RPMI8226 (cell line): Measurements from ENCODE around the gene CYP3A4.
"Not testable (repeated sequence)": the region's sequence is repeated elsewhere in the genome, so short reads cannot be mapped to it uniquely, and the experiment has no call there.

ENCODE experiments used
- DNase-seq: peaks from one replicate; pipeline ENCODE4 v3.0.0-alpha.2; 2015

The CYP3A4 gene

GRCh38 chr7:99748846-99749579 lies 35.0 kb downstream of the CYP3A4 start:
- DNase-seq = no peak

- DNase-seq = not testable (repeated sequence)
Measured at GRCh38 chr7:99746915-99747314, 37.1 kb downstream of the CYP3A4 start.

GRCh38 chr7:99745395-99745794 lies 38.6 kb downstream of the CYP3A4 start:
- DNase-seq = not testable (repeated sequence)

GRCh38 chr7:99742737-99743394 lies 41.1 kb downstream of the CYP3A4 start:
- no peak for DNase-seq

- DNase-seq = no peak
Measured at GRCh38 chr7:99741441-99741795, 42.6 kb downstream of the CYP3A4 start.

- DNase-seq = no peak
Measured at GRCh38 chr7:99740573-99741440, 43.2 kb downstream of the CYP3A4 start.

- no peak for DNase-seq
Measured at GRCh38 chr7:99739699-99740572, 44.0 kb downstream of the CYP3A4 start.

GRCh38 chr7:99737726-99738125 lies 46.3 kb downstream of the CYP3A4 start:
- no peak for DNase-seq

GRCh38 chr7:99736667-99737066 lies 47.3 kb downstream of the CYP3A4 start:
- DNase-seq = not testable (repeated sequence)

- no peak for DNase-seq
Measured at GRCh38 chr7:99734987-99735386, 49.0 kb downstream of the CYP3A4 start, which contains the start of gene CYP3A7. Gene CYP3A7, minus strand, starts transcription at chr7:99735196. Its CDS starts 103 bp downstream, at chr7:99735093.

GRCh38 chr7:99733448-99733847 lies 50.5 kb downstream of the CYP3A4 start:
- DNase-seq = peak; percentile 22

GRCh38 chr7:99733003-99733402 lies 51.0 kb downstream of the CYP3A4 start:
- no peak for DNase-seq

- no peak for DNase-seq
Measured at GRCh38 chr7:99731638-99732374, 52.2 kb downstream of the CYP3A4 start.

- DNase-seq = no peak
Measured at GRCh38 chr7:99730992-99731391, 53.0 kb downstream of the CYP3A4 start.

- no peak for DNase-seq
Measured at GRCh38 chr7:99730238-99730810, 53.7 kb downstream of the CYP3A4 start.

- DNase-seq = no peak
Measured at GRCh38 chr7:99729486-99730237, 54.3 kb downstream of the CYP3A4 start.

GRCh38 chr7:99728615-99729014 lies 55.4 kb downstream of the CYP3A4 start:
- DNase-seq = no peak

- not testable (repeated sequence) for DNase-seq
Measured at GRCh38 chr7:99723201-99723600, 60.8 kb downstream of the CYP3A4 start.

GRCh38 chr7:99720800-99721595 lies 63.0 kb downstream of the CYP3A4 start:
- no peak for DNase-seq
